ENCODE results near the gene COPS3.
"Not testable (repeated sequence)": the region's sequence is repeated elsewhere in the genome, so short reads cannot be mapped to it uniquely, and the experiment has no call there.

- TF ChIP-seq EP300, CTCF (IDR thresholded peaks at IDR 0.05): not testable (repeated sequence)
Measured at GRCh38 chr17:17277431-17277830, 3.6 kb downstream of the COPS3 start.

Measured in ovary (tissue), 3 donors.